Activated CD8-positive, alpha-beta memory T cell treated with anti-CD3 and anti-CD28 coated beads, Interleukin-2, amount 50 U/mL, for 24 hours (primary cell): Measurements from ENCODE around the gene RNF43.

Experiments used
- DNase-seq: peaks from one replicate; pipeline ENCODE4 v3.0.0-alpha.2; 2020; ENCODE audit errors: extremely low read depth

The RNF43 gene

DNA sequence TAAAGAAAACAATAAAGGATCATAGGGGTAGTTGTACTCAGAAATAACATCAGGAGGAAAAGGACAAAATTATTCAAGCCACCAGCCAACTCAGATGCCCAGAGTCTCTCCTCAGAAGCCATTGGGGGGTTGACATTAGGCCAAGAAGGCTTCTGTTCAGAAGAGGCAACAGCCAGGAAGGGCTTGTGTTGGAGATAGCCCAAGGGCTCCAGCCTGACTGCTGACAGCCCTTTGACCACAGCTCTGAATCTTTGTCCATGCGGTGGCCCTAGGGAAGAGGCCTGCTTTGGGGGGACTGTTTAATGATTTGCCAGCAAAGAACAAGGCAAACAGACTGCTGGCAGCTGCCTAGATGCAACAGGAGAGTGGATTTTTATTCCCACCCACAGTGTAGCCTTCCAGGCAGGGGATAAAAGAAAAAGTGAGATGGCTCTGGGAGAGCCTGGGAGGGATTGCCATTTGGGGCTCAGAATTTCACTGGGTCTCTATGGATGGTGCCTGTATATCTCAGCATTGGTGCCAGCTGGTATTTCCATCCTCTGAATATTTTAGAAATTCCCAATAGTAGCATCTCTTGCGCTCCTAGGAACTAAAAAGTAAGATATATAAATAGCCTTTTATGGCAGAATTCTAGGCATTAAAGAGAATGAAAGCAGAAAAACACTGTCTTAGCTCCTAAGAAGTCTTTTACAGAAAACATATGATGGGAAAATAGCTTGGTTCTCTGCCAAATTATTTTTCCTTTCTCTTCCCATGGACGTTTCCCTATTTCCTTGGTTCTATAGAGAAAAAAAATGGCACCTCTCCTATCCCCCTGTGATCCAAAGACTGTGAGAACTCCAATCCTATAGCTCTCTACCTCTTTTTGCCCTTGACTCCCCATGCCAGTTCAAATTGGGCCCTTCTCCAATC is 36.0 kb downstream of the RNF43 start:
- no peak for DNase-seq

DNA sequence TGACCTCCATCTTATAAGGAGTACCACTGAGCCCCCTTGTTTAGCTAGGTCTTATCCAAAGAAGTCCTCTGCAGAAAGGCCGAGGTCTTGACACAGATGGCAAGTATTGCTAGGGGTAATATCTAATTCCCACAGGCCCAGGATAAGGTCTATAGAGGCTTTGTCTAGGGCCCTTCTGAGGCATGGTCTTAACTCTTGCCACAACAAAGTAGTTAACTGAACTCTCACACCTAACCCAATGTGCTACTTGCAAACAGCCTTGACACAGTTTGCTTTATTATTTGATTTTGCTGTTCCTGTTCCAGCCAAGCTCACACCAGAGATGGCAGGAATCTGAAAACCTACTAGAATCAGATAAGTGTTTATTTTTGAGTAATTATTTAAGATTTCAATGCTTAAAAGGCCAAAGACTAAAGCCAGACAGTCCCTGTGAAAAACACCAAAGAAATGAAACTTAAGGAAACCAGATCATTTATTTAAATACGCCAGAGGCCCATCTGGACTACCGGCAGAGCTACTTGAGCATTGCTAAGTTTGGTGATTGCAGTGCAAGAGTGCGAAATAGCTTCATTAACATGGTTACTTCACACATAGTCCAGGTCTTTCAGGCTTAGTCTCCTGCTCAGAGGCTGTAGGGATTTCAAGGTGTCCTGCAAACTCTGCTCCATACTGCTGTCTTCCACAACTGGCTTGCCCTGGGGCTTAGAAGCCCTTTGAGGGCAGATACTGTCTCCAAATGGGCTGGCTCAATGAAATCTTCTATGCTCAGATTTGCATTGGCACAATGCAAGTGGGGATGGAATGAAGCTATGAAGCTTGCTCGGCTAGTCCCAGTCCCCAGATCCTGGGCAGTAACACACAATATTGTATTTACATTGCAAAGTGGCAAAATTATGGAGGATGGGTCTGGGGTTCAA is 36.9 kb downstream of the RNF43 start:
- DNase-seq: no peak

DNA sequence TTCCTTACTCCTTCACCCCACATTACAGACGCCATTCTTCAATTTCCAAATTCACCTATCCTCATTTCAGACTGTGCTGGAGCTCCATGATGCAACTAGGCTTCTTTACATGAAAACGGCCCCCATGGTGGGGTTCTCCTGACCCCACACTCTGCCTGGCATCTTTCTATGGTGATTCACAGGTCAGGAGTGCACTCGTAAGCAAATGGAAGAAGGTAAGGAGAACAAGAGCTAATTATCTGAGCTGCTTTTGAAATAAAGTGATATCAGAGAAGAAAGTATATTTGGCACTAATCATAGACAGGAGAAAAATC is 37.9 kb downstream of the RNF43 start:
- no peak for DNase-seq

DNA sequence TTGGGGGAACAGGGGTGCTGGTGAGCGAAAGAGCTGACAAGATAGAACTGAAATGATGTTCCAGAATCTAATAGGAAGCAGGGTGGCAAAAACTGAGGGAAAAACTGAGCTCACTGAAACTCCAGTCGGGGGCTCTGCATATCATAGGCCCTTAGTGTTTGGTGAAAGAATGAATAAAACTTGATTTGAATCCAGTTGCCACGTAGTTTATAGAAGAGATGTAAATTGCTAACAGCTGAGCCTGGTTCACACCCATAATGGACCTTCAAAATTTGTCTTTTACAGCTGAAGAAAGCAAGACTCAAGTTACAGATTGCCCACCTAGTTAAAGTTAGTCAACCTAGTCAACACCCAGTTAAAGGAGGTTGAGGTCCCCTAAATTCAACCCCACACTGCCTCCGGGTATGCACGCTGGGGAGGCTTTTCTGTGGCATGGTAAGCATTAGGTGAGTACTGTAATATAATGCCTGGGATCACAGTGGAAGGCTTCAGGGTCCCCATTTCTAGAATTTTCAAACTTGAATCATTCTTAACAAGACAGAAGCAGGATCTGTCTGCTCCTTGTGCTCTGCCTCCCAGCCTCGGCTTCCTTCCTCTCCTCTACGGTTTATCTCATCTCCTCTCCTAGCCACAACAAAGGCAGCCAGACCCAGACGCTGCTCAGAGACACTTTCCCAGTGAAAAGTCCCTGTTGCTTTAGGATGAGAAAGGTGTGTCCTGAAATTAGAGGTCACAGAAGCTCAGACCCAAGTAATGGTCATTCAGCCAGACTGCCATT is 38.4 kb downstream of the RNF43 start:
- DNase-seq: no peak

DNA sequence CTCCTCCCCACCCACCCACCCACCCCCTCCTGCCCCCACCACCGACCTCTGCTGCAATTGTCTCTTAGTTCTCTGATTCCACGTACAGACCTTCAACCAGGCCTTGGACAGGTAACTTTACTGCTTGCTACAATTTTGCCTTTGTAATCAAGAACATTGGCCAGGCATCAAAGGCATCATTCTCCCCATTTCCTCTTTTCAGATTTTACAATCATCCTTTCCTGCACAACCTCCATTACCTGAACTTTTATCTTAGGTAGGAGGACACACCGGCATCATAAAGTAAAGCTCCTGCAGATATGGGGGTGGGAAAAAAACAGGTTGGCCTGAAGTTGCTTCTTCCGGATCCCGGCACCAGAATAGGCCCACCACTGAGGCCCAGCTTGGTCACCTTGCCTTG is 39.7 kb downstream of the RNF43 start:
- DNase-seq: no peak

DNA sequence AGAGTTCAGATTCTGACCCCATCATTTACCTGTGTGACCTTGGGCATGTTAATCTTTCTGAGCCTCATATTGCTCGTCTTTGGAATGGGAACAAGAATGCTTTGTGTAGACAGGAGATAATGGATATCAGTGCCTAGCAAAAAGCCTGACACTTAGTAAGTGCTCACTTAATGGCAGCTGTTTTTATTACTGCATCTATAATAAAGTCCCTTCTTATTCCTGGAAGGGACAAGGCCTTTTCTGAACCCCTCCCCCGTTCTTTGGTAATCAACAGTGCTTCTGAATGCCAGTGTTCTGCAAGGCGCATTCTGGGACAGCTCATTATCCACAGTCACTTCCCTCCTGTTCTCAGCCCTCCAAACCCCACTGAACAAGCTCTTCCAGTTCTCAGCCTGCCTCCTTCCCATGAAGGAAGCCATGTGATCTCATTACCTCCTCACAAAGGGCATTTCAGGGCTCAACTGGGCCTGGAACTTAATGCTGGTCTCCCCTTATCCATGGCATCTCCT is 40.2 kb downstream of the RNF43 start:
- no peak for DNase-seq

DNA sequence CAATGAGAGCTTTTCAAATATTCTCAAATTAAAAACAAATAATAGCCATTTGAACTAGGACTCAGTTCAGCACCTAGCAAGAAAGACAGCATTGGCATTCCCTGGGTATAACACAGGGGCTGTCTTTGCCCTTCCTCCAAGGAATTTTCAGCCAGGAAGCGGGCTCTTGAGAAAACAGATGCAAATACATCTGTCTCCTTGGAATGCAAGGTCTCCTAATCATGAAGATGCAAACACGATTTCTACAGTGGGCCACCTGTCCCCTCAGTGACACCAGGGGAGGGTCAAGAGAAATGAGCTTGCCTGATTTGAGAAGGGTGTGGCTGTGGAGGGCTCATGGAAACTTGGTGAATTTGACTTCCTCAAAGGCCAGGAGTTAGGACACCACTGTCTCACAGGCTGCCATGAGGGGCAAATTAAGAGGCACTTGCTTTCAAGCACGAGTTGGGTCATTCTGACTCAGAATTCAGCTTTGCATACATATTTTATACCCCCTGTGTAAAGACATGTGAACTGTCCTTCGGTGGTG is 40.8 kb downstream of the RNF43 start:
- no peak for DNase-seq

DNA sequence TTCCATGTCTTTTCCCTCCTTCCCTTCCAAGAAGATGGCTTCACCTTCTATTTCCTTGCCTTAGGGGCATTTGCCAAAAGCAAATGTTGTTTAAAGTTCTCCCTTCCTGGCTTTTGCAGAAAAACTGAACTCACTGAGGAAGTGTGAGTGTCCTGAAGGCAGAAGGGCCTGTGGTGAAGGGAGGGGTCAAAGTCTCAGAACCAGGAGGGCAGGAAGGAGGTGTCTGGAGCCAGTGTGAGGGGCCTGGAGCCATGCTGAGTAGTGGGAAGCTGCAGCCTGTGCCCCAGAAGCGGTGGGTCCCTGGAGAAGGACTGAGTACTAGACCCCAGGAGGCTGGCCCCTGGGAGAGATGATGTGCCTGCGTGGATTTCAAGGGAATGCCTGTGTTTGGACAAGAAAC is 41.5 kb downstream of the RNF43 start:
- no peak for DNase-seq

DNA sequence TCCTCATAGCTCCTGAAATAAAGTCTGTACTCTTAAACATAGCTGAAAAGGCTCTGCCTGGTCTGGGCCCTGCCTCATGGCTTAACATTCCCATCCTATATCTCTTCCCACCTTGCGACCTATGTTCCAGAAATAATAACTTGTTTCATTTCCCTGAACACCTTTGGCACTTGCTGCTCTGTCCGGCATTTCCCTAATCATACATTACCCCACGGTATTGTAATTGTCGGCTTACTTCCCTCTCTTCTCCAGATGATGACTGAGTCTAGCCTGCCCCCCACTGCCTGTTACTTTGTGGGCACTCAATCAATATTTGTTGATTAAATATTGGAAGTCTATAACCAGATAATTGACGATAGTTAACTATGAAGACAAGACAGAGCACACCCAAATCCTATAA is 42.1 kb downstream of the RNF43 start:
- DNase-seq: no peak

DNA sequence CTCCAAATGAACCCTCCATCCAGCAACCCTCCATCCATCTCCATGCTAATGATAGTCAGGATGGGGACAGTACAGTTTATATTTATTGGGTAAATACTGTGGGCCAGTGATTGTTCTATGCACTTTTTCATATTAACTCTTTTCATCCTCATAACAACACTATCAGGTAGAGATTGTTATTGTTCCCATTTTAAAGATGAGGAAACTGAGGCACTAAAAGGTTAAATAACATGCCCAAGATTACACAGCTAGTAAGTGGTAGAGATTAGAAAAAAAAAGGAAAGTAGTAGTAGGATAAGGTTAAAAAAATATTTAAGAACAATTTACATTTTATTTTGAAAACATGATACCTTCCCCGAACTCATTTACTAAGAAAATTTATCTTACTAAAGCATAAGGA is 43.4 kb downstream of the RNF43 start:
- DNase-seq: no peak

DNA sequence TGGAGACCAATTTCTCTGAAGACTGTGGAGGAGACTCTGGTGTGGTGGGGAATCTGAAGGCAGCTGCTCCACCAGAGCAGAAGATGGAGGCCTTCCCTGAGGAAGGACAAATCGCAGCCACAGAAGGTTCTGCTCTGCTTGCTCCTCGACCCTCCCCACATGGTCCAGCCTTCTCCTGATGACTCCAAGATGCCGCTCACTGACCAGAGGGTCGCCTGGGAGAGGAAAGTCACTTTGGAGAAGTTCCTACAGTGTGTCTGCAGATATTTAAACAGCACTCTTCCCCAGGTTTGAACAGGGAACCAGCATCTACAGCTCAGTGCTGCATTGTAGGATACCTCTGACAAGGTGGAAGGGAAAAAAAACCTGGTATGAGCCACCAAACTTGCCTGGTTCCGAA is 44.3 kb downstream of the RNF43 start:
- no peak for DNase-seq

DNA sequence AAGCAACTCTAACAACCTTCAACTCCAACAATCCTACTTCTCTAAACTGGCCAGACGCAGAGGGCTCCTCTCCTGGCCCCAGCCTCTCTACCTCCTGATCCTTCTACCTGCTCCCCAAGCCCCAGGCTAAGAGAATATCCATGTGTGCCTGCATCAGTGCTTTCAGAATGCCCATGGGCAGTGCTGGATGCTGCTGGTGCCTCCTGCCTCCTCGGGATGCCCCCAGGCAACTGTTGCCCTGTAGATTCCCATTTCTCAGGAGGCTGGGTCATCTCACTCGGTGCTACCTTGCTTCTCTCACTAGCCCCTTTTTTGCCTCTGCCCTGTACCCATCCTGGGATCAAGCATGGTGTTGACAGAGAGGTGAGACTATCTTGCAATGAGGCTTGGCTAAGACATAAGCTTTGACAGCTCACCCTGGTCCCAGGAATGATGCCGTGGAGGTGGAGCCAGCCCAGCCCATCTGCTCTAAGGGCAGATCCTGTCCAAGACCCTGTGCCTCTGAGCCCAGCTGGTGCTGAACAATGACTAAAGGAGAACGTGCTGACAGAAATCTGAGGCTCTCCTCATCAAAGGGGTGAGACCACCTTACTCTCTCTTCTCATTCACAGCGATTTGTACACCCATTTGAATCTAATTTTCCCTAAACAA is 45.9 kb downstream of the RNF43 start:
- no peak for DNase-seq

DNA sequence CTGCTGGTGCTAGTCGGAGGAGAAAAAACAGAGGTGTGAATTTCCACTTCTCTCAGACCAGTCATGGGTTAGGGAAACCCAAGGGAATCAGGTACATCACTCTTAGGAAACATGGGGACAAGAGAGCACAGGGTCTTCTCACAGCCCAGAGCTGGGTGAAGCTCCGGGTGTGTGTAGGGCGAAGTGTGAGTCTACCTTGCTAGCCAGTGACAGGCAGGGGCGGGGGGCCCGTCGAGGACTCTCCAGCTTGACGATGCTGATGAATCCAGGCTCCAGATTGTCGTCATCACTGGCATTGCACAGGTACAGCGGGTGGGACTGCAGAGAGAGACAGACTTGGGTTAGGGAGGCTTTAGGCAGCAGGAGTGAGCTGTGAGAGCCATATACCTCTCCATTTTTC is 46.6 kb downstream of the RNF43 start:
- no peak for DNase-seq

DNA sequence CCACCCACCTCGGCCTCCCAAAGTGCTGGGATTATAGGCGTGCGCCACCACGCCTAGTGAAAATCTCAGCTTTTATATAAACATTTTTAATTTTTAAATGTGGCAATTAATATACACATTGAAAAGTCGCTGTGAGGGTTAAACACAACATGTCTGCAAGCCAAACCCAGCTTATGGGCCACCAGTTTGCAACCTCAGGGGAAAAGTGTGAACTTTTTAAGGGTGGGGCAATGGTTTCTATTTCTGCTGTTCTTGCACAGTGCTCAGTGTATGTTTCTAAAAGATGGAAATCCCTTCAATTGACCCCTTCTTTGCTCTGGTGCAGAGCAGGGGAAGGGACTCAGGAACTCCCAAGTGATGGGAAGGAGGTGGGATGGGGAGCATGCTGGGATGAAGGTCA is 47.0 kb downstream of the RNF43 start:
- DNase-seq: no peak

DNA sequence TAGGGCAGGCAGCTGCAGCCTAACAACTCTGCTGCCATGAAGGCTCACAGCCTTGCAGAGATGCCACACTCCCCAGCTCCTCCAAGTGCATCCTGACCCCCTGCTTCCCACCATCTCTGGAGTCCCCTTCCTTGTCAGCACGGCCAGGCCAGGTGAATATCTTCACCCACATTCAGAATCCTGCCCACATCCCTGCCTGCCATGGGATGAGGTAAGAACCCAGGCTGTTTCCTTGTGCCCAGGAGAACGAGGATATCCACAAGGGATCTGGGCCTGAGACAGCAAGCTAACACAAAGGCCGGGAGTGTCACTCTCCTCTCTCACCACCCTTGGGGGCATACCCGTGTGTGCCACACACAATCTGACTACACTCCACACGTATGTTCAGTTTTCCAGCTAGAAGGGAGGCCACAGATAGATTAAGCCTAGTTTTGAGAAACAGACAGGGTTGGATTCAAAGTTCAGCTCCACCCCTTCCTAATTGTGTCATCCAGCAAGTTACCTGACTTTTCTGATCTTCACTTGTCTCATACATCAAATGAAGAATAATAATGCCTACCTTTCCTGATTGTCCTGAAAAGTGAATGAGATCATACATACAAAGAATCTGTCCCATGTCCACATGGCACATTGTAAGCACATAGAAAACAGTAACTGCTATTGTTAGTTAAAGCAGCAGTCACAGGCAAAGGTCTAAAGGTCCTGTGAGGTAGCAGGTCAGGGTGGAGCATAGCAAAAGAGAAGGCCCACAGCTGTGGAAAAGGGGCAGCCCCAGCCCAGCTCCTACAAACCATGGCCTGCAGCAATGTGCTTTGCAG is 47.9 kb downstream of the RNF43 start:
- no peak for DNase-seq

DNA sequence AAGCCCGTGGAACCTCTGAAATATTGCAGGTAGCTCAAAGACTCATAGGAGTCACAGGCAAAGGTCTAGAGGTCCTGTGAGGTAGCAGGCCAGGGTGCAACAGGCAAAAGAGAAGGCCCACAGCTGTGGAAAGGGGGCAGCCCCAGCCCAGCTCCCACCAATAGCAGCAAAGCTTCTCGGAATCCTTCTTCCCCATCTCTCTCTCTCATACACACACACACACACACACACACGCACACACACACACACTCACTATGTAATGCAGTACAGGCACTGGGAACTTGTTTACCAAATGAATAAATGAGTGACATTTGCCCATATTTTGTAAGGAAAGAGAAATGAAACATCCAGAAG is 48.5 kb downstream of the RNF43 start:
- no peak for DNase-seq
